ENCODE data around the gene FGB. TPM values are rescaled to one million over a fixed set of nuclear protein-coding genes. Genes with fewer than 3 reads are reported as not detected.

The FGB gene
- total RNA-seq, 1 experiment from 2014 or later: not detected

DNA sequence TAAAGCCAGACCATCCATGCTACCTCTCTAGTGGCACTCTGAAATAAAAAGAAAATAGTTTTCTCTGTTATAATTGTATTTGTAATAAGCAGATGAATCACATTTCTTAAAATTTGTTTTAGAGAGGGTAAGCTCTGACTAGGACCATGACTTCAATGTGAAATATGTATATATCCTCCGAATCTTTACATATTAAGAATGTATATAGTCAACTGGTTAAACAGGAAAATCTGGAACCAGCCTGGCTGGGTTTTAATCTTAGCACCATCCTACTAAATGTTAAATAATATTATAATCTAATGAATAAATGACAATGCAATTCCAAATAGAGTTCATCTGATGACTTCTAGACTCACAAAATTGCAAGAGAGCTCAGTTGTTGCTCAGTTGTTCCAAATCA is 1.5 kb downstream of the FGB start:
- H3K4me1 ChIP-seq (ENCODE audit: insufficient read depth, low read length, poor library complexity, severe bottlenecking): no peaks in the 10 kb centered on the region
- intact Hi-C loops (cut with micrococcal nuclease; ENCODE audit: unreplicated experiment): no loop called here
- H3K4me3 ChIP-seq (ENCODE audit: low read depth, low read length, poor library complexity, severe bottlenecking): no peak overlapping the region
- BruUV-seq (replicated peaks): no TSS peak
- no peaks in the 10 kb centered on the region for H3K9me3 ChIP-seq (ENCODE audit: low read depth, low read length, poor library complexity, severe bottlenecking)
- H3K27ac ChIP-seq (ENCODE audit: low read depth, low read length, poor library complexity, severe bottlenecking): no peak overlapping the region
- ChIA-PET POLR2A (ENCODE audit: low non-redundant PET) (interaction anchor here (0.7 kb wide), 1 partner anchor 172 kb away, joined by 3 read pairs; no protein-coding TSS in a partner anchor), CTCF (interaction anchor here (0.6 kb wide), 1 partner anchor 62 kb away, joined by 7 read pairs; no protein-coding TSS in a partner anchor)
- no peak for DNase-seq (ENCODE audit: low spot score)
- no peak for TF ChIP-seq EZH2 (IDR thresholded peaks at IDR 0.05; ENCODE audit: borderline replicate concordance, low read depth, low read length, poor library complexity, severe bottlenecking)
- H3K36me3 ChIP-seq (ENCODE audit: insufficient read depth, low read length, poor library complexity, severe bottlenecking): no peaks in the 10 kb centered on the region
- H3K27me3 ChIP-seq (replicated peaks; ENCODE audit: insufficient read depth, low read depth, low read length, poor library complexity): no peaks in the 10 kb centered on the region

DNA sequence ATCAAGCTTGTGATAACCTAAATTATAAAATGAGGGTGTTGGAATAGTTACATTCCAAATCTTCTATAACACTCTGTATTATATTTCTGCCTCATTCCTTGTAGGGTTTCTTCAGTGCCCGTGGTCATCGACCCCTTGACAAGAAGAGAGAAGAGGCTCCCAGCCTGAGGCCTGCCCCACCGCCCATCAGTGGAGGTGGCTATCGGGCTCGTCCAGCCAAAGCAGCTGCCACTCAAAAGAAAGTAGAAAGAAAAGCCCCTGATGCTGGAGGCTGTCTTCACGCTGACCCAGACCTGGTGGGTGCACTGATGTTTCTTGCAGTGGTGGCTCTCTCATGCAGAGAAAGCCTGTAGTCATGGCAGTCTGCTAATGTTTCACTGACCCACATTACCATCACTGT is 2.9 kb downstream of the FGB start:
- no peaks in the 10 kb centered on the region for H3K9me3 ChIP-seq (ENCODE audit: low read depth, low read length, poor library complexity, severe bottlenecking)
- ChIA-PET POLR2A (ENCODE audit: low non-redundant PET) (interaction anchor here (0.6 kb wide), 1 partner anchor 36 kb away, joined by 3 read pairs; no protein-coding TSS in a partner anchor), CTCF (no interaction called here)
- H3K4me3 ChIP-seq (ENCODE audit: low read depth, low read length, poor library complexity, severe bottlenecking): no peak overlapping the region
- DNase-seq (ENCODE audit: low spot score): no peak
- no peak for TF ChIP-seq EZH2 (IDR thresholded peaks at IDR 0.05; ENCODE audit: borderline replicate concordance, low read depth, low read length, poor library complexity, severe bottlenecking)
- intact Hi-C loops (cut with micrococcal nuclease; ENCODE audit: unreplicated experiment): no loop called here
- H3K4me1 ChIP-seq (ENCODE audit: insufficient read depth, low read length, poor library complexity, severe bottlenecking): no peaks in the 10 kb centered on the region
- H3K27ac ChIP-seq (ENCODE audit: low read depth, low read length, poor library complexity, severe bottlenecking): no peak overlapping the region
- H3K27me3 ChIP-seq (replicated peaks; ENCODE audit: insufficient read depth, low read depth, low read length, poor library complexity): no peaks in the 10 kb centered on the region
- no peaks in the 10 kb centered on the region for H3K36me3 ChIP-seq (ENCODE audit: insufficient read depth, low read length, poor library complexity, severe bottlenecking)
- BruUV-seq (replicated peaks): no TSS peak

GRCh38 chr4:154566639-154567204 is 3.9 kb downstream of the FGB start:
- intact Hi-C loops (cut with micrococcal nuclease; ENCODE audit: unreplicated experiment): no loop called here
- Histone ChIP-seq H3K36me3 (ENCODE audit: insufficient read depth, low read length, poor library complexity, severe bottlenecking) (no peaks in the 10 kb centered on the region), H3K4me3 (ENCODE audit: low read depth, low read length, poor library complexity, severe bottlenecking) (no peak overlapping the region), H3K9me3 (ENCODE audit: low read depth, low read length, poor library complexity, severe bottlenecking) (no peaks in the 10 kb centered on the region), H3K4me1 (ENCODE audit: insufficient read depth, low read length, poor library complexity, severe bottlenecking) (no peaks in the 10 kb centered on the region), H3K27ac (ENCODE audit: low read depth, low read length, poor library complexity, severe bottlenecking) (no peak overlapping the region), H3K27me3 (replicated peaks; ENCODE audit: insufficient read depth, low read depth, low read length, poor library complexity) (no peaks in the 10 kb centered on the region)
- no peak for TF ChIP-seq CTCF (conservative IDR thresholded peaks at IDR 0.05; ENCODE audit: low read depth, low read length)
- no peak for TF ChIP-seq EZH2 (IDR thresholded peaks at IDR 0.05; ENCODE audit: borderline replicate concordance, low read depth, low read length, poor library complexity, severe bottlenecking)
- POLR2A ChIA-PET (ENCODE audit: low non-redundant PET): no interaction called here
- CTCF ChIA-PET: no interaction called here
- BruUV-seq (replicated peaks): no TSS peak
- no peak for DNase-seq (ENCODE audit: low spot score)

DNA sequence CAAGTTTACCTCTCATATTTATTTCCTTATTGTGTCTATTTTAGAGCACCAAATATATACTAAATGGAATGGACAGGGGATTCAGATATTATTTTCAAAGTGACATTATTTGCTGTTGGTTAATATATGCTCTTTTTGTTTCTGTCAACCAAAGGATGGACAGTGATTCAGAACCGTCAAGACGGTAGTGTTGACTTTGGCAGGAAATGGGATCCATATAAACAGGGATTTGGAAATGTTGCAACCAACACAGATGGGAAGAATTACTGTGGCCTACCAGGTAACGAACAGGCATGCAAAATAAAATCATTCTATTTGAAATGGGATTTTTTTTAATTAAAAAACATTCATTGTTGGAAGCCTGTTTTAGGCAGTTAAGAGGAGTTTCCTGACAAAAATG is 6.2 kb downstream of the FGB start:
- no peak overlapping the region for H3K27ac ChIP-seq (ENCODE audit: low read depth, low read length, poor library complexity, severe bottlenecking)
- ChIA-PET CTCF (interaction anchor here (0.5 kb wide), 1 partner anchor 10 kb away, joined by 3 read pairs; no protein-coding TSS in a partner anchor), POLR2A (ENCODE audit: low non-redundant PET) (no interaction called here)
- intact Hi-C loops (cut with micrococcal nuclease; ENCODE audit: unreplicated experiment): no loop called here
- no peaks in the 10 kb centered on the region for H3K4me1 ChIP-seq (ENCODE audit: insufficient read depth, low read length, poor library complexity, severe bottlenecking)
- no peaks in the 10 kb centered on the region for H3K27me3 ChIP-seq (replicated peaks; ENCODE audit: insufficient read depth, low read depth, low read length, poor library complexity)
- no peak for DNase-seq (ENCODE audit: low spot score)
- TF ChIP-seq CTCF (conservative IDR thresholded peaks at IDR 0.05; ENCODE audit: low read depth, low read length) (no peak), EZH2 (IDR thresholded peaks at IDR 0.05; ENCODE audit: borderline replicate concordance, low read depth, low read length, poor library complexity, severe bottlenecking) (no peak)
- no peaks in the 10 kb centered on the region for H3K36me3 ChIP-seq (ENCODE audit: insufficient read depth, low read length, poor library complexity, severe bottlenecking)
- BruUV-seq (replicated peaks): no TSS peak
- H3K9me3 ChIP-seq (ENCODE audit: low read depth, low read length, poor library complexity, severe bottlenecking): no peaks in the 10 kb centered on the region
- H3K4me3 ChIP-seq (ENCODE audit: low read depth, low read length, poor library complexity, severe bottlenecking): no peak overlapping the region
